ENCODE measurements around the gene SLC22A16. TPM values are rescaled to one million over a fixed set of nuclear protein-coding genes. Genes with fewer than 3 reads are reported as not detected.

SLC22A16 gene
- total and polyA plus RNA-seq, 2 donors (not counting 3 experiments of a cell fraction or from before 2014, with no cell fraction given) = not detected

DNA sequence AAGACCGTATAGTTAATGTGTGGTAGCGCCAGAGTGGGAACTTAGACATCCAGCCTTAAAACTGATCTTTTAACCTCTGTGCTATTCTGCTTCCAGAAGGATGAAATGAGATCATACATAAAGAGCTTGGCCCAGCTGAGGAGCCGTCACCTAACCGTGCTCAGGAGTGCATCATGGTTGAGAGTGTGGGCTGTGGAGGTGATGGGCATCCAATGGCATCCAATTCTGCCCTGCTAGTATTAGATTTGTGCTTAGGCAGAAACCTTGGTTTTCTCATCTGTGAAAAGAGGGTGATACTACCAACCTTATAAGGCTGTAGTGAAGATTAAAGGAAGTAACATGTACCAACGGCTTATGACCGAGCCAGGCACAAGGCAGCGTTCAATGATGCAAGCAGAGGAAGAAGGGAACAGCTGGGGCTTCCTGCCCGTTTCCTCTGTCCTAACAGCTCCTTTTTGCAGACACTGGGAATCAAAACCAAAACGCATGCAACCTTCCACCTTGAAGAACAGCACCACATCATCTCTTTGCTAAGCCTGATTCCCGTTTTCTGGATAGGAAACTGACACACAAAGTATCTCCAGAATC, 1.3 kb downstream of the SLC22A16 start:
- Histone ChIP-seq H3K4me2 (ENCODE audit: insufficient read depth, low read length) (no peak overlapping the region), H3K4me1 (ENCODE audit: control insufficient read depth, extremely low read depth, insufficient read depth, low read length) (no peaks in the 10 kb centered on the region), H4K20me1 (replicated peaks; ENCODE audit: control insufficient read depth, extremely low read depth, insufficient read depth, low read length) (no peaks in the 10 kb centered on the region), H3K79me2 (ENCODE audit: control insufficient read depth, insufficient read depth, low read length) (no peaks in the 10 kb centered on the region), H3K9me1 (replicated peaks; ENCODE audit: control insufficient read depth, extremely low read depth, insufficient read depth, low read length) (no peaks in the 10 kb centered on the region), H3K36me3 (ENCODE audit: control insufficient read depth in 2 of 2, extremely low read depth in 1 of 2, insufficient read depth in 2 of 2, low read length in 2 of 2) (no peaks in the 10 kb centered on the region), H3K9ac (replicated peaks; ENCODE audit: extremely low read depth, insufficient read depth, low read length) (no peak overlapping the region), H3K9me3 (replicated peaks; ENCODE audit: control insufficient read depth, insufficient read depth, low read length) (no peaks in the 10 kb centered on the region), H2AFZ (ENCODE audit: low read depth, low read length) (no peak overlapping the region), H3K4me3 (replicated peaks in 1 of 3; ENCODE audit: insufficient read depth in 1 of 3, low read depth in 1 of 3, low read length in 3 of 3) (no peak overlapping the region), H3K27me3 (ENCODE audit: control insufficient read depth in 2 of 2, insufficient read depth in 2 of 2, low read length in 2 of 2) (peaks cover 40 to 41% of the 10 kb centered on the region in 2 experiments), H3K27ac (ENCODE audit: insufficient read depth, low read depth, low read length) (no peak overlapping the region)
- ChIA-PET POLR2A (interaction anchor here (0.6 kb wide), 1 partner anchor 1608 kb away, joined by 4 read pairs; no protein-coding TSS in a partner anchor), CTCF (no interaction called here)
- FAIRE-seq (no peak), DNase-seq (ENCODE audit: low read depth, low spot score) (no peak)
- intact Hi-C loops (cut with micrococcal nuclease) = no loop called here
- TF ChIP-seq, protein P1, sequence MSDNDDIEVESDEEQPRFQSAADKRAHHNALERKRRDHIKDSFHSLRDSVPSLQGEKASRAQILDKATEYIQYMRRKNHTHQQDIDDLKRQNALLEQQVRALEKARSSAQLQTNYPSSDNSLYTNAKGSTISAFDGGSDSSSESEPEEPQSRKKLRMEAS (IDR thresholded peaks at IDR 0.05; ENCODE audit: insufficient read depth, insufficient read length) = no peak
- TF ChIP-seq POLR2A (IDR thresholded peaks at IDR 0.05; ENCODE audit: low read depth, low read length) (no peak), MYC (IDR thresholded peaks at IDR 0.05; ENCODE audit: low read depth, low read length) (no peak), FOS (IDR thresholded peaks at IDR 0.05; ENCODE audit: borderline replicate concordance, insufficient read depth, low read length) (no peak), EZH2 (IDR thresholded peaks at IDR 0.05; ENCODE audit: borderline replicate concordance, low read depth, low read length, severe bottlenecking) (no peak), JUN (IDR thresholded peaks at IDR 0.05; ENCODE audit: borderline replicate concordance, insufficient read depth, insufficient read length, low read depth) (no peak), GATA2 (IDR thresholded peaks at IDR 0.05; ENCODE audit: insufficient read depth, insufficient read length, low read depth, low read length) (no peak)
- TF ChIP-seq, protein P2, sequence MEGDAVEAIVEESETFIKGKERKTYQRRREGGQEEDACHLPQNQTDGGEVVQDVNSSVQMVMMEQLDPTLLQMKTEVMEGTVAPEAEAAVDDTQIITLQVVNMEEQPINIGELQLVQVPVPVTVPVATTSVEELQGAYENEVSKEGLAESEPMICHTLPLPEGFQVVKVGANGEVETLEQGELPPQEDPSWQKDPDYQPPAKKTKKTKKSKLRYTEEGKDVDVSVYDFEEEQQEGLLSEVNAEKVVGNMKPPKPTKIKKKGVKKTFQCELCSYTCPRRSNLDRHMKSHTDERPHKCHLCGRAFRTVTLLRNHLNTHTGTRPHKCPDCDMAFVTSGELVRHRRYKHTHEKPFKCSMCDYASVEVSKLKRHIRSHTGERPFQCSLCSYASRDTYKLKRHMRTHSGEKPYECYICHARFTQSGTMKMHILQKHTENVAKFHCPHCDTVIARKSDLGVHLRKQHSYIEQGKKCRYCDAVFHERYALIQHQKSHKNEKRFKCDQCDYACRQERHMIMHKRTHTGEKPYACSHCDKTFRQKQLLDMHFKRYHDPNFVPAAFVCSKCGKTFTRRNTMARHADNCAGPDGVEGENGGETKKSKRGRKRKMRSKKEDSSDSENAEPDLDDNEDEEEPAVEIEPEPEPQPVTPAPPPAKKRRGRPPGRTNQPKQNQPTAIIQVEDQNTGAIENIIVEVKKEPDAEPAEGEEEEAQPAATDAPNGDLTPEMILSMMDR (IDR thresholded peaks at IDR 0.05; ENCODE audit: extremely low read depth in 1 of 2, insufficient read depth in 1 of 2, low read depth in 1 of 2, low read length in 2 of 2) = no peak
- dilution Hi-C loops (cut with MboI; ENCODE audit: extremely low pct_ligation_motif_present, low sequenced_read_pairs) = no loop called here
- no TSS peak for BruUV-seq (replicated peaks)
